B cell (primary cell): Measurements from ENCODE around the gene PIM3.

ENCODE experiments used
- CTCF ChIP-seq: fragments of 200-600 bp; IDR thresholded peaks from one replicate; pipeline ENCODE4 v1.8.0; 2022; ENCODE audit warnings: antibody characterized with exemption, mild to moderate bottlenecking
- EZH2 ChIP-seq: IDR thresholded peaks from 2 replicates; pipeline ENCODE4 v1.6.1; 2012; ENCODE audit warnings: borderline replicate concordance, low read depth, mild to moderate bottlenecking, moderate library complexity, low read length; ENCODE audit not compliant: insufficient read depth, poor library complexity, severe bottlenecking

- TF ChIP-seq CTCF, result no peak
- no peak for TF ChIP-seq EZH2
Observed at GRCh38 chr22:49977578-49977977, 17.0 kb downstream of the PIM3 start.
